ENCODE data around the gene PRTN3. TPM values are rescaled to one million over a fixed set of nuclear protein-coding genes. Genes with fewer than 3 reads are reported as not detected.

PRTN3 gene
- total and polyA plus RNA-seq, 12 donors: 0.20 to 0.40 (median 0.33) TPM; not detected in 8

DNA sequence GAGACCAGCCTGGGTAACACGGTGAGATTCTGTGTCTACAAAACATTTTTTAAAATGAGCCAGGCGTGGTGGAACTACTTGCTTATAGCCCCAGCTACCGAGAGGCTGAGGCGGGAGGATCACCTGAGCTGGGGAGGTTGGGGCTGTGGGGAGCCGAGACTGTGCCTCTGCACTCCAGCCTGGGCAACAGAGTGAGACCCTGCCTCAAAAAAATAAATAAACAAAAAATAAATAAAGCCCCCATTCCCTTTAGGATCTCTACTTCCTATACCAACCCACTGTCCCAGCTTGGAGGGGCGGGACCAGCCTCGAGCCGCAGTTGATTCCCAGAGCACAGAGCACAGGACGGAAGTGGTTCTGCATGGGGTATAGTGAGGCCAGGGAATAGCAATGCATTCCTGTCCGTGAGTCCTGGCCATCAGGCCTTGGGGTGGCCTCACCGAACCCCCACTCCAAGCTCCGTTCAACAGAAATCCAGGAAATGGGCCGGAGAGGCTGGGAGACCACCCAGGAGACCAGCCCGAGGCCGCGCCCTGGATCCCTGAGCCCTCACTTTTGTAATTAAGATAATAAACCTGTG, 48.4 kb upstream of the PRTN3 start:
- TF ChIP-seq CTCF (IDR thresholded peaks at IDR 0.05) (no peak), POLR2A (IDR thresholded peaks at IDR 0.05) (no peak)
- Histone ChIP-seq H3K27me3 (no peaks in the 10 kb centered on the region), H3K4me1 (replicated peaks in 1 of 2) (peaks cover 6 to 23% of the 10 kb centered on the region in 2 donors), H3K36me3 (replicated peaks in 1 of 2) (no peaks in the 10 kb centered on the region), H3K27ac (peak overlapping the region in 3 of 5 donors; percentile 26 to 81 (median 34)), H3K4me3 (no peak overlapping the region), H3K9me3 (replicated peaks in 1 of 3) (no peaks in the 10 kb centered on the region)
- WGBS, 4 donors: 73 to 89% (median 82%) methylated on average over 8 to 16 of the region's 16 CpGs
- peak in 2 of 7 donors; percentile 32 to 34 for DNase-seq
- intact Hi-C loops (cut with DNase I): no loop called here

DNA sequence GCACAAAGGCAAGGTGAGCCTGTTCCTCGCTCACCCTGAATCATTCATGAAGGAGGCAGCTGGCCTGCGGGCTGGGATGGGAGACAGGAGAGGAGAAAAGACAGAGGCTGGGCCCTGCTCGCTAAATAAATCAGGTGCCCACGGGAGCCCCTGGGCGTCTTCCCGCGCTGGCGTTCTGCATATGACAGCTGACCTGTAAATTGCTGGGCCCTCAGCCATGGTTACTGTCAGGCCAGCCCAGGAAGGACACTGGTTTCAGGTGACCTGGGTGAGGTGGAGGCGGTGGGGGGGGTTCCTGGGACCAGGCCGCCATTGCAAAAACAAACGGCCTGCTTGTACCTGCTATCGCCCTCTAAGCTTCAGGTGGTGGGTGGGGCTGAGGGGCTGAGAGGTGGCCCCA, 47.0 kb upstream of the PRTN3 start:
- Histone ChIP-seq H3K27me3 (no peaks in the 10 kb centered on the region), H3K36me3 (replicated peaks in 1 of 2) (no peaks in the 10 kb centered on the region), H3K27ac (no peak overlapping the region), H3K4me3 (no peak overlapping the region), H3K9me3 (replicated peaks in 1 of 3) (no peaks in the 10 kb centered on the region), H3K4me1 (replicated peaks in 1 of 2) (peaks cover 6 to 21% of the 10 kb centered on the region in 2 donors)
- WGBS, 4 donors: 94 to 98% (median 95%) methylated on average over 10 to 12 of the region's 12 CpGs
- DNase-seq: peak in 1 of 7 donors; percentile 24
- intact Hi-C loops (cut with DNase I): no loop called here
- no peak for TF ChIP-seq POLR2A (IDR thresholded peaks at IDR 0.05)
- TF ChIP-seq CTCF (IDR thresholded peaks at IDR 0.05): no peak

GRCh38 chr19:795073-795611, 45.7 kb upstream of the PRTN3 start:
- peaks cover 19 to 23% of the 10 kb centered on the region in 2 donors for H3K4me1 ChIP-seq (replicated peaks in 1 of 2)
- TF ChIP-seq POLR2A (IDR thresholded peaks at IDR 0.05): no peak
- no peak for TF ChIP-seq CTCF (IDR thresholded peaks at IDR 0.05)
- no peaks in the 10 kb centered on the region for H3K9me3 ChIP-seq (replicated peaks in 1 of 3)
- peak in 2 of 7 donors; percentile 23 to 43 for DNase-seq
- H3K27ac ChIP-seq: peak overlapping the region in 2 of 5 donors; percentile 8 to 87
- WGBS, 4 donors: 81 to 96% (median 87%) methylated on average over 8 to 28 of the region's 28 CpGs
- H3K36me3 ChIP-seq (replicated peaks in 1 of 2): peaks cover 0 to 2% of the 10 kb centered on the region in 2 donors
- no peaks in the 10 kb centered on the region for H3K27me3 ChIP-seq
- intact Hi-C loops (cut with DNase I): no loop called here
- no peak overlapping the region for H3K4me3 ChIP-seq

GRCh38 chr19:795691-796581, 44.9 kb upstream of the PRTN3 start:
- 74 to 93% (median 80%) methylated on average over 10 to 39 of the region's 39 CpGs for WGBS, 4 donors
- Histone ChIP-seq H3K4me1 (replicated peaks in 1 of 2) (peaks cover 27 to 31% of the 10 kb centered on the region in 2 donors), H3K27me3 (no peaks in the 10 kb centered on the region), H3K27ac (peak overlapping the region in 3 of 5 donors; percentile 68 to 87 (median 81)), H3K36me3 (replicated peaks in 1 of 2) (peaks cover 0 to 8% of the 10 kb centered on the region in 2 donors), H3K9me3 (replicated peaks in 1 of 3) (no peaks in the 10 kb centered on the region), H3K4me3 (peak overlapping the region in 2 of 4 donors; percentile 68 to 86)
- intact Hi-C loops (cut with DNase I): no loop called here
- TF ChIP-seq CTCF (IDR thresholded peaks at IDR 0.05) (no peak), POLR2A (IDR thresholded peaks at IDR 0.05) (no peak)
- peak in 4 of 7 donors; percentile 27 to 67 (median 44) for DNase-seq

Measured in adrenal gland (tissue), 12 donors.